HG03439 (cell line): ENCODE data around the gene PRKN.
"Not testable (repeated sequence)": the region's sequence is repeated elsewhere in the genome, so short reads cannot be mapped to it uniquely, and the experiment has no call there.

Experiments
- ATAC-seq: cut with Tn5 transposase; IDR thresholded peaks from one replicate; pipeline ENCODE4 v1.9.1; 2021; ENCODE audit warnings: mild to moderate bottlenecking, moderate library complexity; ENCODE audit not compliant: unreplicated experiment

Gene PRKN

DNA sequence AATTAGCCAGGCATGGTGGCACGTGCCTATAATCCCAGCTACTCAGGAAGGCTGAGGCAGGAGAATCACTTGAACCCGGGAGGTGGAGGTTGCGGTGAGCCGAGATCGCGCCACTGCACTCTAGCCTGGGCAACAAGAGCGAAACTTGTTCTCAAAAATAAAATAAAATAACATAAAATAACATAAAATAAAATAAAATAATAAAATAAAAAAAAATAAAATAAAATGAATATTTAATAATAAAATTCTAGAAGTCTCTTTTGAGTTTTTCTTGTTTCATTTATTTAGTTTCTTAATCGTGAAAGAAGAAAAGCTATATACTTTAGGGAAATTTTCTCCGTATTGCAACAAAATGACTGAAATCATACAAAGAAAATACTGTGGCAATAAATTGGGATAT lies 841.0 kb downstream of the PRKN start:
- ATAC-seq: not testable (repeated sequence)

DNA sequence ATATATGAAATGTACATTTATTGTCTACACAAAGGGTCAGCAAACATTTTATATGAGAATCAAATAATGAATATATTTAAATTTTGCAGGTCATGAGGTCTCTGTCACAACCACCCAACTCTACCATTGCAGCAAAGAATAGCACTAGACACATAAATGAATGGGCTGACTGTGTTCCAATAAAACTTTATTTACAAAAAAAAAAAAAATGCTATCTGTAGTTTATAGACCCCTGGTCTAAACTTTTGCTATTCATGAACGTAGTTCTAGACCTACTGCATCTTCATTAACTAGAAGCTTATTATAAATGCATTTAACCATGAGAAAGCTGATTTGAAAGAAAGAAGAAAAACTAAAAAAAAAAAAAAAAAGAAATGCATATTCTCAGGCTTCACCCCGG lies 842.8 kb downstream of the PRKN start:
- no peak for ATAC-seq

DNA sequence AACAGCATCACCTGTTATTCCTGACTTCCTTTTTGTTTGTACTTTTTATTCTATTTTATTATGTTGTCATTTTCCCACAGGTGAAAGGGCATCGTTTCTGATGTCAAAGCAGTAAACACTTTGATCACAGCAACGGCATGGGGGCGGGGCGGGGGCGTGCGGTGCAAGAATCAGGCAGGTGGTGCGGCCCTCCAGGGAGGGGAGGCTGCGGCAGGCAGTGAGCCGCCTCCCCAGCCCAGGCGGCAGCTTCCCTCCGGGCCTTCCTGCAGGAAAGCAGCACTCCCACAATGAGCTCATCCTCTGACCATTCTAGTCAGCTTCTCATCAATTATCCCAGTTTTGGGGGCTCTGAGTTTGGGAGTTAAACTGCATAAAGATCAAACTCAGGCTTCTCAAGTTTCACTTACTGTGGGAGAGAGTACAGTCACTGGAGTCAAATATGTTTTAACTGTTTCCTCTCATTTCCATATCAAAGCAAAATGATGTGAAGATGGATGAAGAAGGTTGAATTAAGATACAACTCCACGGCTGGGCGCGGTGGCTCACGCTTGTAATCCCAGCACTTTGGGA lies 845.3 kb downstream of the PRKN start:
- no peak for ATAC-seq

- ATAC-seq: no peak
These were observed 847.5 kb downstream of the PRKN start for GRCh38 chr6:161880056-161880455.

- ATAC-seq: no peak
These were observed 851.3 kb downstream of the PRKN start for GRCh38 chr6:161876231-161876630.

- no peak for ATAC-seq
These were observed 857.2 kb downstream of the PRKN start for GRCh38 chr6:161870236-161870901.

GRCh38 chr6:161869491-161869890 lies 858.1 kb downstream of the PRKN start:
- ATAC-seq: no peak

DNA sequence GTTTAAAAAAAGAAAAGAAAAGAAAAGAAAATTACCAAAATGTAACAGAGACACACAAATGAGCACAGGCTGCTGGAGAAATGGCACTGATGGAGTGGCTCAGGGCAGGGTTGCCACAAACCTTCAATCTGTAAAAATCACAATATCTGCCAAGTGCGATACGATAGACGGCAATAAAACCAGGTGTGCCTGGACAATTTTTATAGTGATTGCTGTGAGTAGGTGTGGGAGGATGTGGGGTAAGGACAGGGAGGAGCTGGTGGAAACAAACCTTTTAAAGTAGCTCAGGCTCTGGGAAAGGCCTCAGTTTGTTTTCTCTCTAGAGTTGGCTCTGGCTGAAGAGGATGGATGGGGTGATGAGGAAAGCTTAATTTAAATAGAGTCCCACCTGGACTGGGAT lies 861.0 kb downstream of the PRKN start:
- no peak for ATAC-seq

- ATAC-seq: not testable (repeated sequence)
These were observed 866.5 kb downstream of the PRKN start for GRCh38 chr6:161861061-161861460.

GRCh38 chr6:161853657-161854056 lies 873.9 kb downstream of the PRKN start:
- ATAC-seq: no peak

DNA sequence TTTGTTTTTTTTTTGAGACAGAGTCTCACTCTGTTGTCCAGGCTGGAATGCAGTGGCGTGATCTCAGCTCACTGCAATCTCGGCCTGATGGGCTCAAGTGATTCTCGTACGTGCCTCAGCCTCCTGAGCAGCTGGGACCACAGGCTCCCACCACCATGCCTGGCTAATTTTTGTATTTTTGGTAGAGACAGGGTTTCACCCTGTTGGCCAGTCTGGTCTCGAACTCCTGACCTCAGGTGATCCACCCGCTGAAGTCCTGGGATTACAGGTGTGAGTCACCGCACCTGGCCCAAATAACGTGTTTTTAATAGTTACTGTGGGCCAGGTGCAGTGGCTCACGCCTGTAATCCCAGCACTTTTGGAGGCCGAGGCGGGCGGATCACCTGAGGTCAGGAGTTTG lies 876.1 kb downstream of the PRKN start:
- ATAC-seq: not testable (repeated sequence)

- no peak for ATAC-seq
These were observed 877.0 kb downstream of the PRKN start for GRCh38 chr6:161850562-161850961.

DNA sequence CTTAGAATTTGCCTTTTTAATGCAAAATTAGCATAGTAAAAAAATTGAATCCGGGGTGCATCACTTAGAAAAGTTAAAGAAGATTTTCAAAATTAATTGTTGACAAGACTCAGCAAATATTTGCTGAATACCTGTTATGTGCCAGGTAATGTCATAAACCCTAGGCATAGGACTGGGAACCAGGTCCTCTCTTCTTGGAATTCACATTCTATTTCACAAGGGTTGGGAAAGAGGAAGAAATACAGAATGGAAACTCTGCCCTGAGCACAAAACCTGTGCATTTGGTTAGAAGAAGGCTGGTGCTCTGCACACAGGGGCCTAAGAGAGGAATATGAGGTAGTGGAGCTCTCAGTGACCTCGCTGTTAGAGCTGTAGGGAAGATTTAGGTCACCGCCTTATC lies 879.9 kb downstream of the PRKN start:
- no peak for ATAC-seq

GRCh38 chr6:161844804-161845203 lies 882.8 kb downstream of the PRKN start:
- no peak for ATAC-seq

- ATAC-seq: no peak
These were observed 884.5 kb downstream of the PRKN start for GRCh38 chr6:161843066-161843465.

DNA sequence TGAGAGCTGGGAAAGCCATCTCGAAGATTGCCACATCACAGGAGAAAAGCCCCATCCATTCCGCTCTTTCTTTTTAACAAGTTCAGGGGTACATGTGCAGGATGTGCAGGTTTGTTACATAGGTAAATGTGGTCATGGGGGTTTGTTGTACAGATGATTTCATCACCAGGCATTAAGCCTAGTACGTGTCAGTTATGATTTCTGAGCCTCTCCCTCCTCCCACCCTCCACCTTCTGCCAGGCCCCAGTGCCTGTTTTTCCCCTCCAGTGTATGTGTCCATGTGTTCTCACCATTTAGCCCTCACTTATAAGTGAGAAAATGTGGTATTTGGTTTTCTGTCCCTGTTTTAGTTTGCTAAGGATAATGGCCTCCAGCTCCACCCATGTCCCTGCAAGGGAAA lies 887.2 kb downstream of the PRKN start:
- no peak for ATAC-seq

DNA sequence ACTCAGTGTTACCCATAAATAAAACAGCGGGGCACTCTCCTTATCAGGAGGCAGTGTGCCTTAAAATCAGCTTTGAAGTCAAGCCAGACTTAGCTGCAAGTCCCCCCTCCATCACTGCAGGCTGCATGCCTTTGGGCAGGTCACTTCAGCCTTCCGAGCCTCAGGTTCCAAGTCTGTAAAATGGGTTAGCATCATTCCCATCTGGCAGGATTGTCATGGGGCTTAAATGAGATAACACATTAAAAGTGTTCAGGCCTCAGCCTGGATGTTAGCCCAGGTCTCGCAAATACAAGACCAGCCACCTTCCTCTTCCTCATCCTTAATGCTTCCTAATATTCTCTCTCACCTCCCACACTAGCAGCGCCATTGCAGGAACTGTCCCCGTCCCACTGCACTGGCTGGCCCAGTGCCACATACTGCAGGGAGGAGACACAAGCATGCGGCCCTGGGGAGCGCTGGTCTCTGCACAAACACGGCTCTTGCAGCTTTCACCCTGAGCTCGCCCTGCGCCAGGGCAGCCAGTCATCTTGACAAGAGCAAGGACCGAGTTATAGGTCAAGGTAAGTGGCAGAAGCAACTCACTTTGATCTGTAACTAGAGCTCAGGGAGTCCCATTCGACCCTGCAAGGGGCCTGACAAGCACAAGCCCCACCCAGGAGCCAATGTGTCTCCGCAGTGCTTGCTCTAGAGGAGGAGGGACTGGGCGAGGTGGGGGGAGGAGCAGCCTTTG lies 889.1 kb downstream of the PRKN start:
- no peak for ATAC-seq

- no peak for ATAC-seq
These were observed 889.7 kb downstream of the PRKN start for GRCh38 chr6:161837854-161838253.

DNA sequence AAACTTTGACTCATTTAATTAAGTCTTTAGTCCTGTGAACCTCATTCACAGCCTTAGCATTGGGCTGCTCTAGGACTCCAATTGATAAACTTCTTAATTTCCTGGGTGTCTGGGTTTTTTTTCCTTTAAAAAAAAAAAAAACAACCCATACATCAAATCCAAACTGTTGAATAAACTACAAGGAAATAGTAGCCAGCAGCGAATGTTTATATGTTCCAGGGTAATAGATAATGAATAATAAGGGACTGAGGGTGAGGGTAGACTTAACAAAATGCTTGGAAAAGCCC lies 890.2 kb downstream of the PRKN start:
- ATAC-seq: no peak

DNA sequence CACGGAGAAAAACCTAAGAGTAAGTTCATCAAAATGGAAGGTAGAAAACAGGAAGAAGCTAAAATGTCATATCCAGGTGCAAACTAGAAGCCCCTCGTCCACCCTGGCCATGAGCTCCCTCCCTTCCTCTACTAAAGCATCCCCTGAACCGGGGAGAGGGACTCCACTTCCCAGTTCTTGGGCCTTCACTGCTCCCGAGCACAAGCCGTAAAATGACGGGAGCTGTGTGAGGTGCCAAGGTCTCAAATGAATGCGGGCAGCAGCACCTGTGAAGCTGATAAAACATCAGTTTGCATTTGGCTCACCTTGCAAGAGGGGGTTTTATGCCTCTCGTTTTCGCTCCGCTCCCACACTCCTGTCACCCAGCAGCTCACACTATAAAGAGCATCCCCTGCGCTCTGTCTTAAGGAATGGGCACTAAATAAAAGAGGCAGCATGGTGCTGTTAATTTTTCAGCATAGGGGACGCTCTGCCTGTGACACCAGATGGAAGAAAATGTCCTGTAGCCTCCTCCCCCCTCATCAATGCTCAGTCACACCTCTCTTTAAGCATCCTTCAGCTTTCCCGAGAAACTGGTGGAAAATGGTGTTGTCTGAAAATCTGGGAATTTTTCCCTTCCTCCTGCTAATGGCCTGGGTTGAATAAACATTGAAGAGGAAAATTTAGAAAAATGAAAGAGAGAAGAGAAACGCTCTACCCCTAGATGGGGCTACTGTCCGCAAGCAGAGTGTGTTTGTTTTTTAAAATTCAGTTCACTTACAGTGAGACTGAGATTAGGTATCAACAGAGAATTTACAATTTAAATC lies 890.7 kb downstream of the PRKN start:
- no peak for ATAC-seq

DNA sequence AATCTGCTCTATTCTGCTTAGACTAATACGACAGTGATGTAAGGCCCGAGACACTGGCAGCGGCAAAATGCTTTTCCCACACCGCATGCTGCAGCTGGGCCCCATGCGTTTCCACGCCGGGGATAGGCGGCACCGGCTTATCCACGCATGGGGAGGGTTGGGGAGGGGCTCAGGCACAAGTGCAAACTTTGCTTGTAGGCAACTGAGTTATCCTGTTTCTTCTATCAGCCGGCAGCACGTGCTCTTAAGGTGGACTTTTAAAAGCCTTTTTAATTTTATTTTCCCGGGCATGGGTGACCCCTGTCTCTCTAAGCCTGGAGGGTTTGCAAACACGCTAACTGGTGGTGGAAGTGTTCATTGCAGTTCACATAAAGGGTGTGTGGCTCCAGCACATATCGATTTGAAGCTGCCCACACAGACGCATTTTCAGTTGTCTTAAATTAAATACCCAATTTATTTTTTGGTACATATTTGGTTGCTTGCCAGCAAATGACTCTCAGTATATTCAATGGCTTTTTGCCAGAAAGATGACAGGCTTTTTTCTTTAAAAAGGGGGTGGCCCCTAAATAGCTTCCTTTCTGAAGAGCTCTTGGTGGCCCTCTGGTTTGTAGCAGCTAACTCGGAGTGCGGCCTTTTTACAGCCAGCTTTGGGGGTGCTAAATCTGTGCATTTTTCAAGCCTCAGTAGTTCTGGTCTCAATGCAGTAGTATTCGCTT lies 891.9 kb downstream of the PRKN start:
- no peak for ATAC-seq
